HG03066 (cell line): ENCODE data around the gene BNIP2.
"Not testable (repeated sequence)": the region's sequence is repeated elsewhere in the genome, so short reads cannot be mapped to it uniquely, and the experiment has no call there.

Experiments
- ATAC-seq: cut with Tn5 transposase; IDR thresholded peaks from one replicate; pipeline ENCODE4 v1.9.1; 2021; ENCODE audit warnings: low read depth; ENCODE audit not compliant: unreplicated experiment

Gene BNIP2

GRCh38 chr15:59688782-59689625 lies at the start of gene BNIP2:
Gene BNIP2 (minus strand): TSS chr15:59689320. CDS start chr15:59682457, 6,863 bp downstream.
- peak; percentile 77 for ATAC-seq

- ATAC-seq = no peak
These were observed 49.6 kb upstream of the BNIP2 start for GRCh38 chr15:59738676-59739075.

- ATAC-seq = no peak
These were observed 47.1 kb upstream of the BNIP2 start for GRCh38 chr15:59736181-59736580.

- no peak for ATAC-seq
These were observed 36.0 kb upstream of the BNIP2 start for GRCh38 chr15:59725151-59725486.

- ATAC-seq = no peak
These were observed 34.7 kb upstream of the BNIP2 start for GRCh38 chr15:59723687-59724346.

- no peak for ATAC-seq
These were observed 33.4 kb upstream of the BNIP2 start for GRCh38 chr15:59722476-59722875.

GRCh38 chr15:59722037-59722436 lies 32.9 kb upstream of the BNIP2 start:
- ATAC-seq = no peak

GRCh38 chr15:59721411-59721810 lies 32.3 kb upstream of the BNIP2 start:
- ATAC-seq = no peak

GRCh38 chr15:59713177-59713576 lies 24.1 kb upstream of the BNIP2 start:
- no peak for ATAC-seq

- ATAC-seq = no peak
These were observed 22.5 kb upstream of the BNIP2 start for GRCh38 chr15:59711451-59712243.

- no peak for ATAC-seq
These were observed 18.5 kb upstream of the BNIP2 start for GRCh38 chr15:59707619-59708018.

- no peak for ATAC-seq
These were observed 15.1 kb upstream of the BNIP2 start for GRCh38 chr15:59703979-59704796.

GRCh38 chr15:59702351-59702750 lies 13.2 kb upstream of the BNIP2 start:
- no peak for ATAC-seq

GRCh38 chr15:59701880-59702279 lies 12.8 kb upstream of the BNIP2 start:
- no peak for ATAC-seq

GRCh38 chr15:59699810-59700431 lies 10.8 kb upstream of the BNIP2 start:
- ATAC-seq = no peak

GRCh38 chr15:59698065-59698464 lies 8.9 kb upstream of the BNIP2 start:
- not testable (repeated sequence) for ATAC-seq

- ATAC-seq = no peak
These were observed 7.2 kb upstream of the BNIP2 start for GRCh38 chr15:59696332-59696731.

- no peak for ATAC-seq
These were observed 5.7 kb upstream of the BNIP2 start for GRCh38 chr15:59694779-59695178.

- no peak for ATAC-seq
These were observed 2.2 kb upstream of the BNIP2 start for GRCh38 chr15:59691194-59691805.
